ENCODE measurements around the gene MMP2. TPM values are rescaled to one million over a fixed set of nuclear protein-coding genes. Genes with fewer than 3 reads are reported as not detected.

The MMP2 gene
- total and polyA plus RNA-seq, 2 of the 8 experiments (the other 6 are each of a cell fraction or from before 2014, with no cell fraction given), result 33.6 to 58.2 TPM

DNA sequence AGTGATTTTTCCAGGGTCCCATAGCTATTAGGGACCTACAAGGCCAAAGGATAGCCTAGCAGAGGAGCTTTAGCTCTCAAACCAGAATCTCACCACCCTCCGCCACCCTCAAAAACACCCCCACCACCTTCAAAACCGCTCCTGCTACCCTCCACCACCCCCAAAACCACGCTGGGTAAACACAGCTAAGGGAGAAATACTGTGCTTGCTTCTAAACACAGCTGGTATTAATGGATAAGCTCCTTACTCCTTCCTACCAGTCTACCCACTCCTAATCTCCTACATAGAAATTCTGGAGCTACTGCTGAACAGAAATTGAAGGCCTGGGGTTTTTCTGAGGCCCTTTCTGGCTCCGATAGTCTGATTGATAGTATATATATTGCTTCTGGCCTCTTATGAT is 27.7 kb downstream of the MMP2 start (continued):
- no peak for TF ChIP-seq JUND (IDR thresholded peaks at IDR 0.05; ENCODE audit: low read length)
- no peak for TF ChIP-seq RBBP5 (IDR thresholded peaks at IDR 0.05; ENCODE audit: borderline replicate concordance, low read depth, low read length)
